Endothelial cell of hepatic sinusoid (primary cell): ENCODE data around the gene CCDC106.

Experiments
- in situ Hi-C: cut with HindIII; loops from 2 replicates; pipeline ENCODE4 v1.10.0; 2017; ENCODE audit warnings: low sequenced_read_pairs

CCDC106 gene

GRCh38 chr19:55649268-55650125 is 1.5 kb downstream of the CCDC106 start:
- in situ Hi-C loops: no loop called here

- in situ Hi-C loops: no loop called here
These were observed 2.1 kb downstream of the CCDC106 start for GRCh38 chr19:55650126-55650557.

GRCh38 chr19:55650602-55651230 is 2.7 kb downstream of the CCDC106 start:
- in situ Hi-C loops: no loop called here

- in situ Hi-C loops: no loop called here
These were observed 3.2 kb downstream of the CCDC106 start for GRCh38 chr19:55651236-55651635.

GRCh38 chr19:55652311-55653128 is 4.5 kb downstream of the CCDC106 start:
- in situ Hi-C loops: no loop called here

GRCh38 chr19:55653651-55654322 is 5.8 kb downstream of the CCDC106 start:
- in situ Hi-C loops: no loop called here

GRCh38 chr19:55654323-55654867 is 6.4 kb downstream of the CCDC106 start:
- in situ Hi-C loops: no loop called here

GRCh38 chr19:55654868-55655647 is 7.0 kb downstream of the CCDC106 start, which contains the start of gene U2AF2:
Gene U2AF2 (plus strand): TSS chr19:55655035. CDS start chr19:55655105, 70 bp downstream.
- in situ Hi-C loops: no loop called here

GRCh38 chr19:55655648-55656040 is 7.6 kb downstream of the CCDC106 start:
- in situ Hi-C loops: no loop called here

- in situ Hi-C loops: no loop called here
These were observed 8.5 kb downstream of the CCDC106 start for GRCh38 chr19:55656552-55656951.

- in situ Hi-C loops: no loop called here
These were observed 9.2 kb downstream of the CCDC106 start for GRCh38 chr19:55656988-55657747.

- in situ Hi-C loops: no loop called here
These were observed 10.9 kb downstream of the CCDC106 start for GRCh38 chr19:55658846-55659459.

- in situ Hi-C loops: no loop called here
These were observed 11.8 kb downstream of the CCDC106 start for GRCh38 chr19:55659822-55660221.

GRCh38 chr19:55660404-55660803 is 12.4 kb downstream of the CCDC106 start:
- in situ Hi-C loops: no loop called here

GRCh38 chr19:55660991-55661390 is 13.0 kb downstream of the CCDC106 start:
- in situ Hi-C loops: no loop called here

- in situ Hi-C loops: no loop called here
These were observed 13.8 kb downstream of the CCDC106 start for GRCh38 chr19:55661826-55662225.

- in situ Hi-C loops: no loop called here
These were observed 16.0 kb downstream of the CCDC106 start for GRCh38 chr19:55663846-55664536.
